GM23338 (cell line): ENCODE results near the gene MPP4.

Experiments used
- CREB1 ChIP-seq: fragments of 250-450 bp; sonication (Bioruptor Pico); IDR thresholded peaks from 2 replicates; pipeline ENCODE4 v1.5.0; 2020; ENCODE audit warnings: low read depth, mild to moderate bottlenecking, moderate library complexity
- EZH2phosphoT487 ChIP-seq: fragments of 200-600 bp; sonication (generic); IDR thresholded peaks from one replicate; pipeline ENCODE4 v1.8.1; 2018; ENCODE audit warnings: antibody characterized with exemption; ENCODE audit not compliant: unreplicated experiment
- JUNB ChIP-seq: IDR thresholded peaks from one replicate; pipeline ENCODE4 v1.6.1; 2016; ENCODE audit warnings: antibody characterized with exemption; ENCODE audit not compliant: unreplicated experiment
- POLR2AphosphoS5 ChIP-seq: IDR thresholded peaks from 2 replicates; pipeline ENCODE4 v1.6.1; 2016; ENCODE audit warnings: antibody characterized with exemption, low read depth
- TF ChIP-seq, protein P1 (sequence below), 2 experiments: fragments of 200-600 bp in 1 of 2; sonication (generic) in 1 of 2; conservative IDR thresholded peaks; 2 replicates each; pipeline versions ENCODE4 v1.5.1 to v1.6.1; 2016 to 2017; ENCODE audit warnings: antibody characterized with exemption in 2 of 2, low read depth in 2 of 2, mild to moderate bottlenecking in 2 of 2, moderate library complexity in 1 of 2

GRCh38 chr2:201643216-201643890 is 55.1 kb downstream of the MPP4 start, which contains the start of gene TMEM237:
- TF ChIP-seq, protein P1, sequence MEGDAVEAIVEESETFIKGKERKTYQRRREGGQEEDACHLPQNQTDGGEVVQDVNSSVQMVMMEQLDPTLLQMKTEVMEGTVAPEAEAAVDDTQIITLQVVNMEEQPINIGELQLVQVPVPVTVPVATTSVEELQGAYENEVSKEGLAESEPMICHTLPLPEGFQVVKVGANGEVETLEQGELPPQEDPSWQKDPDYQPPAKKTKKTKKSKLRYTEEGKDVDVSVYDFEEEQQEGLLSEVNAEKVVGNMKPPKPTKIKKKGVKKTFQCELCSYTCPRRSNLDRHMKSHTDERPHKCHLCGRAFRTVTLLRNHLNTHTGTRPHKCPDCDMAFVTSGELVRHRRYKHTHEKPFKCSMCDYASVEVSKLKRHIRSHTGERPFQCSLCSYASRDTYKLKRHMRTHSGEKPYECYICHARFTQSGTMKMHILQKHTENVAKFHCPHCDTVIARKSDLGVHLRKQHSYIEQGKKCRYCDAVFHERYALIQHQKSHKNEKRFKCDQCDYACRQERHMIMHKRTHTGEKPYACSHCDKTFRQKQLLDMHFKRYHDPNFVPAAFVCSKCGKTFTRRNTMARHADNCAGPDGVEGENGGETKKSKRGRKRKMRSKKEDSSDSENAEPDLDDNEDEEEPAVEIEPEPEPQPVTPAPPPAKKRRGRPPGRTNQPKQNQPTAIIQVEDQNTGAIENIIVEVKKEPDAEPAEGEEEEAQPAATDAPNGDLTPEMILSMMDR (conservative IDR thresholded peaks at IDR 0.05; ENCODE audit: low read depth in 2 of 2) = no peak; a peak in 1 of 4 replicates
- no peak for TF ChIP-seq EZH2phosphoT487
- TF ChIP-seq POLR2AphosphoS5 = no peak; the same call in 1 of the 2 replicates
- no peak for TF ChIP-seq CREB1
- no peak for TF ChIP-seq JUNB
